ENCODE measurements around the gene CRNN. TPM values are rescaled to one million over a fixed set of nuclear protein-coding genes. Genes with fewer than 3 reads are reported as not detected.

Gene CRNN
- not detected in 2 replicates for total RNA-seq (2014; rRNA removed; shearing (Covaris generic); ENCODE audit: low replicate concordance)

- DNase-seq, result no peak
- no peaks in the 10 kb centered on the region for H3K36me3 ChIP-seq
- no peaks in the 10 kb centered on the region for H3K9me3 ChIP-seq
- no peak within 1 kb of the TSS for H3K4me3 ChIP-seq
- no peaks in the 10 kb centered on the region; the same call in 1 of the 2 replicates for H3K27me3 ChIP-seq
Measured at GRCh38 chr1:152413909-152414308, at the start of gene CRNN. TSS of gene CRNN (minus strand) at chr1:152414263. CDS start at chr1:152412233, 2,030 bp downstream.

GRCh38 chr1:152462636-152463035 lies 48.6 kb upstream of the CRNN start:
- H3K27me3 ChIP-seq, result no peaks in the 10 kb centered on the region
- DNase-seq, result no peak
- H3K36me3 ChIP-seq, result no peaks in the 10 kb centered on the region
- peaks cover 7% of the 10 kb centered on the region for H3K9me3 ChIP-seq
- no peak overlapping the region for H3K4me3 ChIP-seq

- Histone ChIP-seq H3K9me3 (peaks cover 7% of the 10 kb centered on the region), H3K36me3 (no peaks in the 10 kb centered on the region), H3K4me3 (no peak overlapping the region), H3K27me3 (no peaks in the 10 kb centered on the region)
- peak; percentile 31 for DNase-seq
Measured at GRCh38 chr1:152461544-152461943, 47.5 kb upstream of the CRNN start.

- Histone ChIP-seq H3K9me3 (no peaks in the 10 kb centered on the region; the same call in none of the 2 replicates), H3K27me3 (no peaks in the 10 kb centered on the region), H3K36me3 (no peaks in the 10 kb centered on the region), H3K4me3 (no peak overlapping the region)
- DNase-seq, result no peak
Measured at GRCh38 chr1:152460529-152460899, 46.5 kb upstream of the CRNN start.

DNA sequence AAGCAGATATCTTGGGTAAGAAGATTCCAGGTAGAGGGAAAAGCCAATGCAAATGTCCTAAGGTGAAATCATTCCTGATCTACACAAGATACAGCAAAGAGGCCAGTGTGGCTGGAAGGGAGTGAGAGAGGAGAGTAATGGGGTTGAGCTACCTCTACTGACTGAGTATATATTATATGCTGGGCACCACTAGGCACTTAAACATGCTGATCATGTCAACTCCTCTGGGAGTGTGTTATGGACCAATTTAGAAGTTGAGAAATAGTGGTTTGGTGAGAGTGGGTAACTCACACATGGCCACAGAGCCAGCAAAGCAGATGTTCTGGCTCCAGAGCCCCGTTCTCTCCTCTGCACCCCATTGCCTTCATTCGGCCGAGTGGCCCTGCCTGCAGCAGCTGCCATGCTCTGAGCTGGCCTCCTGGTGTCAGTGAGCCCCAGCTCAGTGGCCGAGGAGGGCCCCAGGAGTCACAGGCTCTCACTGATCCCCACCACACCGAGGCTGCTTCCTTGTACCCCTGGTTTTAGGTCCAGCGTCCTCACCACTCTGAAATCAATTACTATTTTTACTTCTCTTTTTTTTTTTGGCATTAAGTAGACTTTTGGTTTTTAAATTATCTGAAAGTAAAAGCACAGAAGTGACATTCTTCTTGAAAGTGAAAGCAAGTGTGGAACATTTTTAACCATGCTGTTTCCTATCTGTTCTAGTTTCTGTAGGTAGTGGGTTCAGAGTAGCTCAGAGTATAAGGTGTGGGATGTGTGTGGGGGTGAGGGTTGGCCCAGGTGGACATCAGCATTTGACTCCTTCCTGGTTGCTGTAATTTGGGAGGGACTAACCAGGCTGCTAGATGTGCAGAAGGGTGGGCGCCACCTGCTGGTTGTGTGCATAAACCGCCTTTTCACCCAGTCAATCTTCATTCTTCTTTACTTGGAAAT lies 45.8 kb upstream of the CRNN start:
- DNase-seq, result peak; percentile 67
- H3K4me3 ChIP-seq, result no peak overlapping the region

DNA sequence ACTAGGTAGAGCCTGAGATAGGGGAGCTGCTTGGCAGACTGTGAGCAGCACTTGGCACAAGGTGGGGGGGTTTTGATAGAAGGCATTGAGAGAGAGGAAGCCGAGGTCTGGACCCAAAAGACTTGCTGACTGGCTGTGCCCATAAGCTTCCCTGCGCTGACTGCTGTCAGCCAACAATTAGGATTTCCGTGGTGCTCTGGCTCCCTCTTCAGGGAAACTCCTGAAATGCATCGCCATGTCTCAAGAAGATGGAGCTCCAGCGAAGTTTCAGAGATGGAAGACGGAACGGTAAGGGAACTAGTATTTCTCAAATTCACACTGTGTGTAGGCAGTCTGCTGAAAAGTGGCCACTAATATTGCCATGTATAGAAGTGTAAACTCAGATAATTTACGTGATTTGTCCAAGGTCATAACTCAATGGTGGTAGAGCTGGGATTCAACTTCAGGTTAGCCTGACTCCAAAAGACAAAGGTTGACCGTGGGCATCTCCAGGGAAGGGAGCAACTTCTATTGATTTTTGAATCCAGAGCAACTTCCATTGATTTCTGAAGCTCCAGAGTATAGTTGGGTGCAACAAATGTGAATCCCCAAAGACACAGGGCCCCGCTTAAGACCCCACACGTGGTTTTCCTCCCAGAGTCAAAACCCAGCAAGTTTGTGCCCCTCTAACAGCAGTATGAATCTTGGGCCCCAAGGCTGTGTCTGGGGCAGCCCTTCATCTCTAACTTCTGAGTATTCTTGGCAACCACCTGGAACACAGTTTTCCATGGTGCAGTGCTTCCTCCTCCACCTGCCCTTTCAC lies 44.5 kb upstream of the CRNN start:
- Histone ChIP-seq H3K4me3 (no peak overlapping the region), H3K27me3 (no peaks in the 10 kb centered on the region), H3K9me3 (no peaks in the 10 kb centered on the region), H3K36me3 (no peaks in the 10 kb centered on the region)
- DNase-seq, result peak; percentile 67

More for the DNA sequence above, 45.8 kb upstream of the CRNN start:
- Histone ChIP-seq H3K36me3 (no peaks in the 10 kb centered on the region), H3K27me3 (no peaks in the 10 kb centered on the region), H3K9me3 (no peaks in the 10 kb centered on the region)

- Histone ChIP-seq H3K4me3 (no peak overlapping the region), H3K36me3 (no peaks in the 10 kb centered on the region), H3K9me3 (no peaks in the 10 kb centered on the region), H3K27me3 (no peaks in the 10 kb centered on the region)
- no peak for DNase-seq
Measured at GRCh38 chr1:152457561-152457960, 43.5 kb upstream of the CRNN start.

- no peaks in the 10 kb centered on the region for H3K27me3 ChIP-seq
- H3K9me3 ChIP-seq, result no peaks in the 10 kb centered on the region
- H3K36me3 ChIP-seq, result no peaks in the 10 kb centered on the region
- no peak for DNase-seq
- no peak overlapping the region for H3K4me3 ChIP-seq
Measured at GRCh38 chr1:152457071-152457470, 43.0 kb upstream of the CRNN start.

- Histone ChIP-seq H3K36me3 (no peaks in the 10 kb centered on the region), H3K9me3 (no peaks in the 10 kb centered on the region), H3K27me3 (no peaks in the 10 kb centered on the region), H3K4me3 (no peak overlapping the region)
- DNase-seq, result no peak
Measured at GRCh38 chr1:152451254-152451653, 37.2 kb upstream of the CRNN start.

- DNase-seq, result no peak
- Histone ChIP-seq H3K9me3 (no peaks in the 10 kb centered on the region), H3K4me3 (no peak overlapping the region), H3K36me3 (no peaks in the 10 kb centered on the region), H3K27me3 (no peaks in the 10 kb centered on the region)
Measured at GRCh38 chr1:152449661-152450060, 35.6 kb upstream of the CRNN start.

DNA sequence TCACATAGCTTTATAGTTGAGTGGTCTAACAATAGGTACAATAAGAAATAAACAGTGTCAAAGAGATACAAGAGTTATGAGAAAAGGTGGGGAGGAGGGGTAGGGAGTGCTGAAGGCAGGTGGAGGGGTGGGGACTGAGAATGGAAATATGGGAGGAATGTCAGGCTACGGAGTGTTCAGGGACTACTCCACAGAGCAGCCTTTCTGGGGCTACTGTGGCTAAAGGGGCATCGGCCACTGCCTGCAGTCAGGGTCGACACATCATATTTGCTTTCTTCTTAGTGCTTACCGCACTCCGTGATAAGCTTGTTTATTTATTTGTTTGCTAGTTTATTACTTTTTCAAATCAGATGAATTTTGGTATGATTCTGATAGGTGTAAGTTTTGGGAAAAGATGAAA lies 34.4 kb upstream of the CRNN start:
- DNase-seq, result no peak
- Histone ChIP-seq H3K4me3 (no peak overlapping the region), H3K27me3 (no peaks in the 10 kb centered on the region), H3K36me3 (no peaks in the 10 kb centered on the region), H3K9me3 (no peaks in the 10 kb centered on the region)

- no peak for DNase-seq
- Histone ChIP-seq H3K27me3 (no peaks in the 10 kb centered on the region), H3K9me3 (no peaks in the 10 kb centered on the region), H3K36me3 (no peaks in the 10 kb centered on the region), H3K4me3 (no peak overlapping the region)
Measured at GRCh38 chr1:152448095-152448494, 34.0 kb upstream of the CRNN start.

DNA sequence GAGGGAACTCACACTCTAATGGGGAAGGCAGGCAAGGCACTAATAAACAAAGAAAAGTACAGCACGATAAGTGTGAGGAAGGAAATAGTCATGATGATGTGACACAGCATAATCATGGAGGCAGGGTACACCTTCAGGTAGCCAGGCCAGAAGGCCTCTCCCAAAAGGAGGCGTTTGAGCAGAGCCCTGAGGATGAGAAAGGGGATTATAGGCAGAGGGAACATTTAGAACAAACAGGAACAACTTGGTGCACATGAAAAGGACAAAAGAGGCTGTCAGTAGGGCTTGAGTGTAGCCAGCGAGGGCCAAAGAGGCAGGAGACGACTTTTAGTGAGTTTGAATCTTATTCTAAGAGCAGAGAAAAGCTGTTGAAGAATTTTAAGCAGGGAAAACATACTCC lies 33.4 kb upstream of the CRNN start:
- no peak for DNase-seq
- Histone ChIP-seq H3K36me3 (no peaks in the 10 kb centered on the region), H3K4me3 (no peak overlapping the region), H3K27me3 (no peaks in the 10 kb centered on the region), H3K9me3 (no peaks in the 10 kb centered on the region)

DNA sequence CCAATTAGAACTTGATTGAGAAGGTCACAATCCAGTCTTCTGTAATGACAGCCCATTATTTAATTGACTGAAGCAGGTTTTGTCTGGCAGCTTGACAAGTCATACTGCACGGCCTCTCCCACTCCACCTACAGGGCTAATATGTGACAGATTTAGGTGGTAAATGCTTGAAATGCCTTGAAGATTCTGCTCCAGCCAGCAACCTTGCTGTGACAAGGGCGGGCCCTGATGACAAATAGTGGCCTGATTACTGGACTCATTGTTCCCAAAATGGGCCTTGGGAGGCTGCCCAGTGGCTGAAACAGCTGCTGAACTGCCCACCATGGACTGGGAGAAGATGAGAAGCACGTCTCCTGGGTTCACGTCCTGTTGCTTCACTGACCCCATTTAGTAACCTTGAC lies 30.0 kb upstream of the CRNN start:
- no peaks in the 10 kb centered on the region for H3K36me3 ChIP-seq
- no peaks in the 10 kb centered on the region for H3K27me3 ChIP-seq
- H3K4me3 ChIP-seq, result no peak overlapping the region
- DNase-seq, result no peak
- H3K9me3 ChIP-seq, result no peaks in the 10 kb centered on the region

DNA sequence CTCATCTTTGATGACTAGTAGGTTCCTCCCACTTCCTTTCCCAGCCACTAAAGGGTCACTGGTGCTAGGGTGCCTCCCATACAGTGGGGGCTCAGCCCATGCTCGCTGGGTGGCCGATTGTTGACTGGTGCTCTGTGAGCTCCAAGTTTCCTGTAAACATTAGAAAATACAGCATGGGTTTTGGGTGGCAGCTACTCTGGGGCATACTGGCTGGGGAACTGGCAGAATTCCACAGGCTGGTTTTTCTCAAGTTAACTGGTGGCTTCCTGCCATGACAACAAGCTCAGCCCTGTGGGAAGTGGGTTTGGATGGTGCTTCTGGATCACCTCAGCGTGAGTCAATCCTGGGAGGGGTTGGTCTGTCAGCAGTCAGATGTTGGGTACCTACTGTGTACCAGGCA lies 28.7 kb upstream of the CRNN start:
- no peaks in the 10 kb centered on the region for H3K36me3 ChIP-seq
- DNase-seq, result peak; percentile 91
- no peaks in the 10 kb centered on the region for H3K27me3 ChIP-seq
- H3K9me3 ChIP-seq, result no peaks in the 10 kb centered on the region
- H3K4me3 ChIP-seq, result no peak overlapping the region

DNA sequence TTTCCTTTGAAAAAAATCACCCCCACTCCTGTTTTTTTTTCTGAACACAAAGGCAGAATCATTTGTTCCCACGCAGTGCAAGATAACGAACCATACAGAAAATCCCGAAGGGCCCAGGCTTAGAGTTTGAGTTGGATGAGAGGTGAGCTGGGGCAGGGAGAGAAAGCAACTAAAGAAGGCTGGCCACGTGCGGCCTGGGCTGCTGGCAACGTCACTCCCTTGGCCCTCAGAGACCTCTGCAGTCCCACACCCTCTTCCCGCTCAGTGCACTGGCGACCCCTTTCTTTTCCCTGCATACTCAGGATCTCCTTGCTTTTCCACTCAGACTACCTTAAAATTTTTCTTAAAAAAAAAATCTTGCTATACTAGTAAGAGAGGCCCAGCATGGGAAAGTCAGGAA lies 28.2 kb upstream of the CRNN start:
- Histone ChIP-seq H3K4me3 (no peak overlapping the region), H3K36me3 (no peaks in the 10 kb centered on the region), H3K27me3 (0 out of 2 replicates have a peak, but pooled peaks cover under 1% of the 10 kb centered on the region), H3K9me3 (no peaks in the 10 kb centered on the region)
- DNase-seq, result no peak

DNA sequence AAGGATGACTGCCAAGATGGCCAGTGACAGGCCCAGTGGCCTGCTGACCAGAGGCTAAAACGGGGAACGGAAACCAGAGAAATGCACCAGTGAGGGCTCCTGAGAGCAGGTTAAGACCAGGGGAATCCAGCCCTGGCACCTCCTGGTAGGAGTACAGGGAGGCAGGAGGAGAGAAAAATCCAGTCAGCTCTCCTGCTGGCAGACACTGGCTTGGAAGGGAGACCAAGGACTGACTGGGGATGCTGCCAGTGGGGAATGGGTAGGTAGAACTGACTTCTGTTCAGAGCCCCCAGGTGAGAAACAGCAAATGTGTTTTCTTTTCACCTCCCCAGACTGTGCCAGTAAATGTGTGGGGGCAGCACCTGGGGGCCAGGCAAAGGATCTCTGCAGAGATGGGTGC lies 27.7 kb upstream of the CRNN start:
- no peaks in the 10 kb centered on the region for H3K36me3 ChIP-seq
- no peak overlapping the region for H3K4me3 ChIP-seq
- 0 out of 2 replicates have a peak, but pooled peaks cover 2% of the 10 kb centered on the region for H3K27me3 ChIP-seq
- no peak for DNase-seq
- H3K9me3 ChIP-seq, result no peaks in the 10 kb centered on the region

All from MG63 (cell line).